HG02588 (cell line): Measurements from ENCODE around the gene ASTN2.

ENCODE experiments used
- ATAC-seq: cut with Tn5 transposase; IDR thresholded peaks from one replicate; pipeline ENCODE4 v1.9.1; 2021; ENCODE audit warnings: mild to moderate bottlenecking, moderate library complexity; ENCODE audit not compliant: unreplicated experiment

ASTN2 gene

DNA sequence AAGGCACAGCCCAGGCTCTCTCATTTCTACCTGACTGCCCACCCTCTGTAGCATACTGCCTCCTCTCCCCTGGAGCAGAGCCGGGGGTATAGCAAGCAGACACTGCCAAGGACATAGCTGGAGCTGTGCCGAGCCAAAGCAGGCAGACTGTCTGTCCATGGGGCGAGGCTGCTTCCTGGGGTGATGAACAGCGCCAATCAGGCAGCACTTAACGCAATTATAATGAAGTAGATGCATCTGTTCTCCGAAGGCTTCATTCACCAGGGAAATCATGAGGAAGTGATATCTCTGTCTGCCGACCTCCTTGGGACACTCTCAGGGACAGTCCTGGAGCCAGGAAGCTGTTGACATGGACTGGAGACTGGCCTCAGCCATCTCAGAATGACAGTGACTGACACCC, 230.7 kb downstream of the ASTN2 start:
- ATAC-seq: no peak

DNA sequence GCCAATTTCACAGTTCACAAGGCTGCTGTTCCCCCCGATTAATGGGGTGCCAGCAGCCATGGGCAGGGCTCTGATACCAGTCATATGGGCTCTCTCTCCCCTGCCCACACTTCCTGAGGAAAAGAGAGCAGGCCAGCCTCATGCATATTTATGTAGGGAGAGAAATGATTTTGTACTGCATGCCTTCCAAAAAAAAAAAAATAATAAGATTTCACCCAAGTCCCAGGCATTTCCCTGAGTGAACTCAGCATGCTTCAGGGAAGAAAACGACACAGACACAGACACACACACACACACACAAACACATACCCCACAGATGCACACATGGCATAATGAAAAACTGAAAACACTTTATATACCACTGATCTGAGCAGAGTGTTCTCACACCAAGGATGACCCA, 232.8 kb downstream of the ASTN2 start:
- ATAC-seq: no peak

DNA sequence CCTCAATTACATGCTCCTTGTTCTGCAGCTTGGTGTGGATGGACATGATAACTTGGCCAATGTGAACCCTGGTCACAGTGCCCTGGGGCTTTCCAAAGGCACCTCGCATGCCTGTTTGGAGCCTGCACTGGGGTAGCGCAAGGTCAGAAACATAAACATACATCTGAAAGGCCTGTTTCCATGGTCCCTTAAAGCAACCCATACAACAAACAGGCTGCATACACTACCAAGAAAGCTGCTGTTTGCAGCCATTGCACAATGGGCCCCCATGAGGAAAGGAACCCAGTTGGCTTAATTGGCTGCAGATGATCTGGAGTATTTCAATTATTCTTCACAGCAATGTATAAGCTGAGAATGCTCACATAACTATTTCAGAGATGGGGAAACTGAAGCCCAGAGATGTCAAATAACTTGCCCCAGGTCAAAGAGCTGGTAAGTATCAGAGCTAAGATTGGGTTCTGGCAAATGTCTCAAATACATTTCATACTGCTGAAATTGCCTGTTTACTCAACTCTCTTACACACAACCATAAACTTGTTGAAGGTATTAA, 233.9 kb downstream of the ASTN2 start:
- no peak for ATAC-seq

DNA sequence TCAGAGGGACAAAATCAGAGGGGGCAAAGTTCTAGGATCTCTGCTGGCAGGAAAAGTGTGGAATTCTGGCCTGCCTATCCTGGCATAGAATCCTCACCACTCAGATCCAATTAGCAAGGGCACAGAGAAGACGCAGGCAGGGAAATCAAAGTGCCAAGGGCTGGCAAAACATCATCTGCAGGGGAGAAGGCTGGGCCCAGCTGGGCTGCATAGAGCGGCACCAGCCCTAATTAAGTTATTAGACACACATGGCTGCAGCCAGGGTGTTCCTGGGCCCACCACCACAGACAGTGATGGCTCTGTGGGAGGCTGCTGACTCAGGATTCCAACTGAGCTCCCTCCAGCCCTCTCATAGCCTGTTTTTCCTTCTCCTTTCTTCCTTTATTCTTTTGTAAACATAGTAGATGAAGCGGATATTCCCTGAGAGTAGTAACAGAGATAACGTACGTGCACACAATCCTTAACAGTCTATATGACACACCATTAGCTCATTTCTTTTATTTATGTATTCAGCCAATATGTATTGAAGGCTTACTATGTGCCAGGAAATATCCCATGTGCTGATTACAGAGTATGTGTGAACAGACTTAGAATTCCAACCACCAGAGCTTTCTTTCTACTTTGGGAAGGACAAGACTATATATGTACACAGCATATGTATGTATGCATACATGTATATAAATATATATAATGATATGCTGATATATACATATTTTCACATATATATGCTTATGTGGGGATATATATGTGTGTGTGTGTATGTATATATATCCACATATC, 236.1 kb downstream of the ASTN2 start:
- ATAC-seq: no peak

DNA sequence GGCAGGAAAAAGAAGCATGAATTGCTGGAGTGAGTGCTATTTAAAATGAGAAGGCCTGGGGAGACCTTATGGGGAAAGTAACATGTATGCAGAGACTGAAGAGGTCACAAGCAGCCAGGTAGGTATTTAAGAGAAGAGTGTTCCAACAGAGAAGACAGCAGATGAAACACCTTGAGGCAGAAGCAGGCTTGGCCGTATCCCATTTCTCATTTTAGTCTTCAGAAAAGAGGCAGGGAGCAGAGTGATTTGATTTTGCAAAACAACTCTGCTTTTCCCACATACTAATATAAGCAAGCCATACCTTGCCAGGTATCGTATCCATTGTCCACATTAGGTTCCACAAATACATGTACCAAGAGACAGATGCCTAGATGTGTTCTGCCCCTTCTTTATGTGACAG, 244.3 kb downstream of the ASTN2 start:
- no peak for ATAC-seq

DNA sequence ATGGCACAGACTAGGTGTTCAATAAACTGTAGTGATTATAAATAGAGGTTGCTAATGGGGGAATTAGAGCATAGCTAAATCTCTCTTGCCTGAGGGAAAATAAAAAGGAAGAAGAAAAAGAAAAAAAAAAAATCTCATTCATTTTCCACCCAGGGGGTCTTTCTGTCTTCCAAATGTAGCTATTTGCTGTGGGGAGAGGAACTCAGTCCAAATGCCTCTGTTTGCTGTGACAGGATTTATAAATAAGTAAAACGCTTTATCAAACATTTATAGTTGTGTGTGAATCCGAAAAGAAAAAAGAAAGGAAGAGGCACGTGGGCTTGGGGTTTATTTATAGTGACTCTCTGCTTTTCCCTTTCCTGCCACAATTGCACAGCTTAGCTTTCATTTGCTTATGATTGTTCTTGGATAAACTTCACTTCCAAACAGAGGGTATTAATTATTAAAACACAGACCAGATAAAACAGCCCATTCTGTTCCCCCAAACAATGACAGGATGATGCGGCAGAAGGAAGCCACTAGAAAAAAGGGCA, 245.7 kb downstream of the ASTN2 start:
- ATAC-seq: no peak

DNA sequence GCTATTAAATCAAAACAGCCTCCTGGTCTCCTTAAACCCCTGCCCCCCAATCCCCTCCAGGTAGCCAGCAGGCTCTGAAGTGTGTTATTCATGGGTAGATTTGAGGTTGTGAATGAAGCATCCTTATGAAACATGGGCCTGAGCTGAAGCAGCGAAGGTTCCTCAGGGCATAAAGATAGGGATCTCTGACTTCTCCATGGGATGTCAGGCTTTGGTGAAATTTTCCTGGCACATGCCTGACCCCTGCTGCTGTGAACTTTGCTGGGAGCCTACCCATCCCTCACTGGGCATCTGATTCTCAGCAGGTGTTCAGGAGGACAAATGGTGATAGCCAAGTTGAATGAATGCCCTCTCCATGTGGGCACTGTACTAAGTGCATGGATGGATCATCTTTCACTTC, 250.3 kb downstream of the ASTN2 start:
- ATAC-seq: no peak

DNA sequence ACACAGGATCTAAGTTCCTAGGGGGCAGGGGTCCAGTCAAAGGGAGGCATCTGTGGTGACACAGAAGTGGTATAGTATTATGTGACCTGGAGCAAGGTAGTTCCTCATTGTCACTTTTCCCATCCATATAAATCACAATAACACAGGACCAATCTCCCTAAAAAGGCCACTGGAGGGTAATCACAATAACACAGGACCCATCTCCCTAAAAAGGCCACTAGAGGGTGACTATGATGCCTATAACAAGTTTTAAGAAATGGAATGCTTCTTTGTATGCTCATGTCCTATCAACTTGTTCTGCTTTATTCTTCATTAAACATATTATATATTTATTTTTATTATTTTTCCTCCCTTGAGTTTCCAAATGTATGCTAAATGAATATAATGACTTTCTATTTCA, 254.6 kb downstream of the ASTN2 start:
- no peak for ATAC-seq

DNA sequence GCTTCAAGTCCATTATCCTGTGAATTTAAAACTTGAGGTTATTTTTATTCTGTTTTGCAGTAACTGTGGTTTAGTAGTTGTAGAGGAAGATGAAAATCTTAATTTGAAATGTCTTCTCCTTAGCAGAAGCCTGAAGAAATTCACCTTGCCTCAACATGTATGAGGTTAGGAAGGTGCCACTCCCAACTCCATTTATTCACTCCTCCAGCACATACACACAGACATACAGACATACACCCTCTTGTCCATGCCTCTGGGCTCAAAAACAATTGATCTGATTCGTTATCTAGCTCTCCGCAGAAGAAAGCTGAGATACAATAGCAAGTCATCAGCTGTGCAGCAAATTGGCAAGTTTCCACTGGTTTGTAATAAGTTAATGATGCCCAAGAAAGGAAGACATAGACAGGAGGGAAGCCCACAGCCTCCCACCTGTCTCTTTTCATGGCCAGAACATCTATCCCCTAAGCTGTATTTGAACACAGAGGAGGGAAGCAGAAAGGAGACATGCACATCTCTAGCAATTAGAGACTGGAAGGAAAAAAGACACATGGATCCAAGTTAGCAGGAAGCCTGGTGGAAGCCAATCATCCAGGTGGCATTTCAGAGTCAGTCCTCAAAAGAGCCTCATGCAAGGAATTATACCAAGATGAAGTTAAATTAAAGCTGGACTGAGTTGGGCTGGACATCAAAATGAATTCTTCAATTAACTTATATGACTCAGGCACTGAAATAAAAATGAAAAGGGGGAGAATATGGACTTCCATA, 257.9 kb downstream of the ASTN2 start:
- no peak for ATAC-seq

DNA sequence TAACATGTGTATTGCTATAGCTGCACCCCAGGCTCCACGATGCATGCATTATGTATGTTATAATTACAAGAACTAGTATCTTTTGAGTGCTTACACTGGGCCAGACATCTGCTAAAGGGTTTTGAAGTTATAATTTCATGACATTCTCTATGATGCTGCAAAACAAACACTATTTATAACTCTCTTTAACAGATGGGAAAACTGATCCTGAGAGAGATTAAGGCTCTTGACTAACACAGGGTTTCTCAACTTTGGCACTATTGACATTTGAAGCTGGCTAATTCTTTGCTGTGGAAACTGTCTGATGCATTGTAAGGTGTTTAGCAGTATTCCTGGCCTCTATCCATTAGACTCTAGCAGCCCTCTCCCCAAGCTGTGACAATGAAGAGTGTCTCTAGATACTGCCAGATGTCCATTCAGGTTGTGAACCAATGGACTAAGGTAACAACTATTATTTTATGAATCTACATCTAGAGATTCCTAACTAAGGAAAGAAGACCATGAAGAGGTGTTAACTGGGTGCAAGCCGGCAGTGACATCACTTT, 258.6 kb downstream of the ASTN2 start:
- no peak for ATAC-seq

DNA sequence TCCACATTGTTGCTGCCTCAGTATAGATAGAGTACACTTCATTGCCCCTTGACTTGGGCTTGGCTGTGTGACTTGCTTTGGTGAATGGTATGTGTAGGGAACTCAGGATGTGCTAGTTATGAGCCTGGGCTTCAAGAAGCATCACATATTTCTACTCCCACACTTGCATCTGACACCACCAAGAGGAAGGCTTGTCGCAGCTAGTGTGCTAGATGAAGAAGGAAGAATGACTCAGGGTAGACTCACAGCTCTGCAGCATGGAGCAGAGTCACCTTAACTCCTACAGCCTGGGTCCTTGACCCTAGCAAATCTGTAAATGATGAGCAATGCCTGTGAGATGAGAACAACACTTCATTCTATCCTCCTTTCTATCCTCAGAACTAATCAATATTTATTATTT, 261.8 kb downstream of the ASTN2 start:
- no peak for ATAC-seq

DNA sequence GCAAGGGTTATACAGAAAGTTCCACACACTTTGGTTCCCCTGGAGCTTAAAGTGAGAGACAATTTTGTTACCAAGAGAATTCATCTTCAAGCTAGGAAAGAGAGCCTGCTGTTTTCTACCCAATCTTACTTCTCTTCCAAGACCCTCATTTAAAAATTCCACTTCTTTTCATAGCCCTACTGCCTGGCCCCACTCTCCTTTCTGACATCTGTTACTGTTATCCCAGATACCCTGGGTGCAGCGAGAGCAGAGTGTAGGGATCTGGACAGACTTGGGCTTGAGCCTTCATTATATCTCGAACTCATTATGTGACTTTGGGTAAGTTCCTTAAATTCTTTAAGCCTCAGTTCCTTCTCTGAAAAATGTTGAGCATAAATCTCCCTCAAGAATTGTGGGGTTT, 263.1 kb downstream of the ASTN2 start:
- ATAC-seq: no peak

DNA sequence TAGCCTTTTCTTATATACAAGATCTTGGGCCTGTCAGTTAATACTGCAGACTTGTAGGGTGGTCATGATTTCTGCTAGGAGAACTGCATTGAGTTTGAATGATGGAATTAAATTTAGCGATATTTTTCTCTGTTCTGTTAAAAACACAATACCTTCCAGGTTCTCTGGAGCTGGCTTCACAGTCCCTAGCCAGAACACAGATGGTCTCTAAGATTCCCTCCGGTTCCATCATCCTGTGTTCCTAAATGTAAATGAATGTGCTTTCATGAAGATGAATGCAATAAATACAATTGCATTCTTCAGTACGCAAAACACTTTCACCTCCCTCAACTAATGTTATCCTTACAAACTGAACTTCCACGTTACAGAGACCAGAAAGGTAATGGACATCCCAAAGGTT, 264.9 kb downstream of the ASTN2 start:
- ATAC-seq: no peak

DNA sequence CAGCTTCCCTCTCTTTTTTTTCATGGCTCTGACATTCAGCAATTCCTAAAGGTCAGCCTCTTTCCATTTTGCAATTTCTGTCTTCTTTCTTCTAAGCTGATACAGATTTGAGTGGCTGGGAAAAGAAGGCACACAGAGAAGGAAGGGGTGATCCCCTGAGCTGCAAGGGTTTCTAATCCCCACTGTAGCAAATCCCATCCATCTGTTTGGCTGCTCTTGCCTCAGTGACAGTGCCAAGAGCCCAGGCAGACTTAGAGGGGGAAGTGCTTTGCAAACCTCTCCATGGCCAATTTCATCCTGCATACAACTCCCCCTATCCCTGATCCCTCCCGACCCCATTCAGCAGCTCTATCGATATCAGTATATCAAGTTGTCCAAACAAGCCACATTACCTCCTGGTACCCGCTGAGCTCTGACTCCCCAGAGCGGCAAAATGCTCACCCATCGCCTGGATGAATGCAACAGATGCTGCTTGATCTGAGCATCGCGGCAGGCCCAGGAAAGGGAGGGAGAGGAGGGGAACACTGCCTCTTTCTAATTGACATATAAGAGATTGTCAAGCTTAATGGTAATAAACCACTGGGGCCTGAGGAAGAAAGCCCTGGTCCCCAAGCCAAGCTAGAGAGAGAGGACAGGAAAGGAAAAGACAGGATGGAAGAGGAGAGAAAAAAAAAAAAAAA, 268.9 kb downstream of the ASTN2 start:
- no peak for ATAC-seq

DNA sequence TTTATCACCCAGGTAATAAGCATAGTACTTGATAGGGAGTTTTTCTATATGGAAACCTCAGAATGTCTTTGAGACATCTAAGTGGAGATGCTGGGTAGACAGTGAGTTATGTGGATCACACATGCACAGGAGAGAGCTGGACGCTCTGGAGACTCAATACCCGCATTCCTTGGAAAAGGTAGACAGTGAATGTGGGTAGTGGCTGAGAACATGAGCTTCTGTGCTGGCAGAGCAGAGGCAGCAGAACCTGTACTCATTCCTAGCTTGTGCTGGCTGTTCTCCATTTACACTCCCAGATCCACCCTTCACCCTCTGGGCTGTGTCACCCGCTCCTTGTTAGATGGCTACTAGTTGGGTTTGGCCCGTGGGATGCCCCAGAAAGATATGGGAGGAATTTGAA, 269.8 kb downstream of the ASTN2 start:
- no peak for ATAC-seq

DNA sequence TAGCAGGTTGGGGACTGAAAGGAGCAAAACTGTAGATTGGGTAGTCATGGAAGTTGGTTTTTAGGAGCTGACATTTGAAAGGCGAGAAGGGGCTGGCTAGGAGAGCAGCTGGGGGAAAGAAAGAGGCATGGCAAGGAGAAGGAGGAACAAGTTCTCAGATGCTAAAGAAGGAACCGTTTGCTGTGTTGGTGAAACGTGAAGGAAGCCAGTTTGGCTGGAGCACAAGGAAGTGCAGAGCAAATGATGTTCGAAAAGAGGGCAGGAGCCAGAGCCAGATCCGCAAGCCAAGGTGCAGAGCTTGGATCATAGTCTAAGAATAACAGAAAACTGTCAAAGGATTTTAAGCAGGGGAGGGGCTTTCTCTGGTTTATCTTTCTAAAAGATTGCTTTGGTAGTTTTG, 276.6 kb downstream of the ASTN2 start:
- no peak for ATAC-seq

DNA sequence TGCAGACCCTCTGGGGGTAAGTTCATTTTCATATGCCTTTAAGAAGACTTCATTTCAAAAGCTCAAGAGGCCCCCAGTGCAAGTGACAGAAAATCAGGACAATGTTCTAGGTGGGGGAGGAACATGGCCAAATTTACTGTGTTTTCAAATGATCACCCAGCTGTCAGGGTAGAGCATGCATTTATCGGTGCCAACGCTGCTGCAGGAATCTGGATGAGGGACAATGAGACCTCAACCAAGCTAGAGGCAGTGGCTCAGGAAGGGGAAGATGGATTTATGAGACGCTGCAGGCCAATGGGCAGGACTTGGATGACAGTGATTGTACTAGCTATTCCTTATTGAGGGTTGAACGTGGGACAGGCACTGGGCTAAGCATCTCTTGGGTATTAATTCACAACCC, 278.4 kb downstream of the ASTN2 start:
- no peak for ATAC-seq

DNA sequence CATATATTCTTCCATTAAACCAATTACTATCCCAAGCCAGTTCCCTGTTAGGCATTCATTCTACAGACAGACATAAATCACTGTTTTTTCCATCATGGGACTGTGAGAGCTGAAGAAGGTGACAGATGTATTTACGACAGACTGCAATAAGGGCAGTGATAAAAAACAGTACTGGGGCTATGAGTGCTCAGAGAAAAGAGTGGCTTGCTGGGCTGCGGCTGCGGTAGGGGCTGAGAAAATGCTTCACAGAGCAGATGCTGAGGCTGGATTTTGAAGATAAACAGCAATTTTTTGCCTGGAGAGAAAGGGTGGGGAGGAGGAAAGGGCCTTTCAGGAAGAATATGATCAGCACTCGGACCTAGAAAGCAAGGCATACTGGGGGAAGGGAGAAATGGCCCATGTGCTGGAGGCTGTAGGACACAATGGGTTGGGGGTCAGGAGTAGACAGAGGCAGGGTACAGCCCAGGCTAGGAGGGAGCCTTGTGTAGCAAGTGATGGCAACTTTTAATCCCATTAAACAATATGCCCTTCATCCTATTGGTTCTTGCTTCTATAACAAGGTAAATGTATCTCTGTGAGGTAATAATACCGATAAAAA, 279.3 kb downstream of the ASTN2 start:
- no peak for ATAC-seq

DNA sequence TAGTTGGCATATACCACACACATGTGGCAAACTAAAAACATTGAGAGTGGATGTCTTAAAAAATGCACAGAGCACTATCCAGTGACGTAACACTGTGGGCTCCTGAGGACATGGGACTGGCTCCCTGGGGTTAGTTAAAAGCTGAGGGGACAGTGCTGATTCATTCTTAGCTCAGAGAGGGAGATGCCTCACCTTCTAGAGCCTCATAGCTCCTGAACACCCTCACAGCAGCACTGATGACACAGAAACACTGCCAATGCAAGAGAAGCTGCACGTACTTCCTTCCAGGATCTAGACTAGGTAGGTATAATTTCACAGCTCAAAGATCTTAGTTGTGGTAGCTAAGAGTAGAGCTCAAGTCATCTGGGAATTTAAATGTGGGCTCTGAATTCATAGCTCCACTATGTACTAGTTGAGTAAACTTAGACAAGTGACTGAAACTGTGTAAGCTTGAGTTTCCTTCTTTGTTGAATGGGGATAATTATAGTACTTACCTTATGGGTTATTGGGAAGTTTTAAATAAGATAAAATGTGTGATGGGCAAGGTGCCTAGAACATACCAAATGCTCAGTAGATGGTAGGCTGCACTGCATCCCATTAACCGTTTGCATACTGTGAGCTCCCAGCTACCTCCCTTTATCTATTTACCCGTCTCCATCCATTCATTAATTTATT, 279.9 kb downstream of the ASTN2 start:
- no peak for ATAC-seq

DNA sequence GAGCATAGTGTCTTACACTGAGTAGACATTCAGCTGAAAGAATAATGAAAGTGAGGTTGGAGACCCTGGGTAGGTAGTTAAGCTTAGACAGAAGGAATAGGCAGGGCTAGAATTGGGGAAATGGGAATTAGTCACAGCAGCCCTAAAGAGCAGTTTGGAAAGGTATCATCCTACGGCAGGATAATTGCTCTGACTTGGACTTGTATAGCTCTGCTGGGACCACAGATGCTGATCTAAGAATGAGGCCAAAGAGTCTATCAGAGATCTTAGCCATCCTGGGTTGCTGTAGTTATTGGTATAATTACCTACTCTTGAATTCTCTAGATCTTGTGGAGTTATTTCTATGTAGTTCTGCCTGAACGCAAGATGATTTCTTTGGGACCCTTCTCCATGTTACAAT, 288.0 kb downstream of the ASTN2 start:
- no peak for ATAC-seq
